HG02981 (cell line): ENCODE data around the gene RETREG1.
"Not testable (repeated sequence)": the region's sequence is repeated elsewhere in the genome, so short reads cannot be mapped to it uniquely, and the experiment has no call there.

Experiments used
- ATAC-seq: cut with Tn5 transposase; IDR thresholded peaks from one replicate; pipeline ENCODE4 v1.9.1; 2021; ENCODE audit warnings: mild to moderate bottlenecking, moderate library complexity; ENCODE audit not compliant: unreplicated experiment

RETREG1 gene

DNA sequence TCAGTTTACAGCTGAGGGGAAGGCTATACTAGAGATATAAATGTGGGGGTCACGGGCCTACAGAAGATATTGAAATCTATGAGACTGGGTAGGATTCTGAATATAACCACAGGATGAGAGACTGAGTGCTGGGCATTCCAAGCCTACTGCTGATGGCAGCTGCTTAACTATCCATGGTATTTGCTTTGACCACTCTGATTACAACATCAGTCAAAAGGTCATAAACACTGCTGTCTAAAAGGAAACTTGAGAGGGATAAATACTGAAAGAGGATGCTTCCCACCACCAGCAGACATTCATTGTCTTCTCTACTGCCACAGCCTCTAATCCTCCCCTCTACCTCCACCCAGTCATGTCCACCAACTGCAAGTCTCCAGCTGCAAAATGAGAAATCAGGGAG lies 155.0 kb downstream of the RETREG1 start:
- ATAC-seq = no peak

DNA sequence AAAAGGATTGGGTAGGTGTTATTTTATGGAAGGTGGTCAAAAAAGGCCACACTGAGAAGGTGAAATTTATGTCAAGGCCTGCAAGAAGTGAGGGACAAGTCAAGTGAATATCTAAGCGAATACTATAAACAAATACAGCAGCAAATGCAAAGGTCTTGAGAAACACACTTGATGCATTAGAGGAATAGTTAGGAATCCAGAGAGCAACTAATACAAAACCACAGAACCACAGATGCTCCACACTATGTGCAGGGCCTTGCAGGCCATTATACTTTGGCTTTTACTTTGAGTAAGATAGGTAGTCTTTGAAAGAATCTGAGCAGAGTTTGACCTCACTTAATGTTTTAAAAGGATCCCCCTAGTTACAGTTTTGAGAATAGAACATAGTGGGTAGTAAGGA lies 155.8 kb downstream of the RETREG1 start:
- ATAC-seq = no peak

DNA sequence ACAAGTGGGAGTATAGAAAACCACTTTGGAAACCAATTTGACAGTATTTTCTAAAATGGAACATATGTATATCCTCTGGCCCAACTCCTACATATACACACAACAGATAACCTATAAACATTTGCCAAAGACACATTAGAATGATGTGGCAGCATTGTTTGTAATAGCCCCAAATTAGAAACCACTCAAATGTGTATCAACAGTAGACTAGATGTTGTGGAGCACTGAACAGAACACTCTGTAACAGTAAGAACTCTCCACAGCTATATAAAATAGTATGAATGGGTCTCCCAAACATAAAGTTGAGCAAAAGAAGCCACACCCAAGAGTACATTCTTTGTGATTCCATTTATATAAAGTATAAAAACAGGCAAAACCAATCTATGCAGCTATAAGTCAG lies 157.3 kb downstream of the RETREG1 start:
- ATAC-seq = no peak

DNA sequence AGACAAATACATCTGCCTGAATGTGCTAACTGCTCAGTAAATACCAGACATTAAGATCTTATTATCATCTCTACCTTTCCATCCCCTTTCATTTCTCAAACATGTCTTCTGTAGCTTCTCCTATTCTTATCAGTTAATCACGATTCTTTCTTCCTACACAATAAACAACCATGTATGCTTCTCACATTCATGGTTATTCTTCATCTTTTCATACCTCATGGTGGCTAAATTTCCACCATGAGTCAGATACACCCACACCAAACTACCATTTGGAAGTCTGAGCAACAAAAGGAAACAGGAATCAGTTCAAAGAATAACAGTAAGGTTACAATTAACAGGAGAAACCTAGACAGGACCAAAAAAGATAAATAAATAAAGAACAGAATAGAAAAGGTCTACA lies 158.9 kb downstream of the RETREG1 start:
- no peak for ATAC-seq

DNA sequence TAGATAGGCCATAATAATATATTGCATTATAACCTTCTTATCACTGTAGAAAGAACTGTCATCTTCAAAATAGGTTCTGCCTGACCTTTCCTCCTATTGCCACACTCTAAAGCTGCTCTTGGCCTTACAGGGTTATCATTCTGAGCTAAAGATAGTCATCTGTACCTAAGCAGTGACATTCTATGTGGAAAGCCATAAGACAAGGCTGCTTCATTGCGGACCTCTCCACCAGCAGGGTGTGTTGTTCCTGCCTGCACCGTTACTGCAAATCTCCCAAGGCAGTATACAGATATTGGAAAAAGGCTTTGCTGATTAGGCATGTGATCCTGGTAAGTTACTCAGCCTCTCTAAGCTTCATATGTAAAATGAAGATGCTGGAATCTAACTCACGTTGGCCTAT lies 159.3 kb downstream of the RETREG1 start:
- no peak for ATAC-seq

DNA sequence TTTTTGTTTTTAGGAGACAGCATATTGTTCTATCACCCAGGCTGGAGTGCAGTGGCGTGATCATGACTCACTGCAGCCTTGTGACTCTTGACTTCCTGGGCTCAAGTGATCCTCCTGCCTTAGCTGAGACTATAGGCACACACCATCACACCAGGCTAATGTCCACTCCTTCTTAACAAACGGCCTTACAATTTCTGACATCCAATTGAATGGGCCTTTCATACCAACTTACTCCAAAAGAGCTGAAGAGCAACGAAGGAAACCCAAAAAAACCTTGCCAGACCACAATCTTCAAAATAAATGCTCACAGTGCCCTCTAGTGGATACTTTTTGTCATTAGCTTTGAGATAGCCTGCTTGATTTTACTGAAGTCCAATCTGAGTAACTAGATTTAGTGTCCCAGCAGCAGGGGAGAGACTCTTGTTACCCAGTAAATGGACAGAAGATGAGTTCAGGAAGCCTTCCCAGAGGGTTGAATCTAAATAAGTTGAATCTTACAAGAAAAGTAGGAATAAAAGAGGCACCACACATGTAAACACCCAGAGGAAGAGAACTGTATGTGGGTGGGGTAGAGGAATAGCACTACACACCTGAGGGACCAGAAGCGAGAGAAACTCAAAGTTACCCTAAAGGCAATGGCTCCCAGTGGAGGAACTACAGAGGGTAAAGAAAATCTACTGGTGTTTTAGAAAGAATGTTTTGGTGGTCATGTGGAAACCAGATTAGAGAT lies 160.5 kb downstream of the RETREG1 start:
- peak; percentile 82 for ATAC-seq

DNA sequence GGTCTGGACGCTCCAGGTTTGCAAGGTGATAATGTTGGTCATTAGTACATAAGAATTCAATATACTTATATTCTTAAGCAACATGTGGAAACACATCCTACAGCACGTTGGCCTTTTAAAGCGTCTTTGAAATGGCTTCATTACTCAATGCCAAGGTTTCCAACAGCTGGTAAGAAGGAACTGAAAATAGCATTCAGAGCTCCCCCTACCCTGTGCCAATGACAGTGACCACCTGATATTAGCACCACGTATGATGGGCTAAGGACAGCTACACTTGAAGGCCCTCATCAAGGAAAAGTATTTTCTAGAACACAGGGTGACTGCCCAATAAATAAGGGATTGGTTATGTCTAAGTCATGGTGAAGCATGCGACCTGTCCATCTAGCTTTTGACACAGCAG lies 161.1 kb downstream of the RETREG1 start:
- ATAC-seq = no peak

DNA sequence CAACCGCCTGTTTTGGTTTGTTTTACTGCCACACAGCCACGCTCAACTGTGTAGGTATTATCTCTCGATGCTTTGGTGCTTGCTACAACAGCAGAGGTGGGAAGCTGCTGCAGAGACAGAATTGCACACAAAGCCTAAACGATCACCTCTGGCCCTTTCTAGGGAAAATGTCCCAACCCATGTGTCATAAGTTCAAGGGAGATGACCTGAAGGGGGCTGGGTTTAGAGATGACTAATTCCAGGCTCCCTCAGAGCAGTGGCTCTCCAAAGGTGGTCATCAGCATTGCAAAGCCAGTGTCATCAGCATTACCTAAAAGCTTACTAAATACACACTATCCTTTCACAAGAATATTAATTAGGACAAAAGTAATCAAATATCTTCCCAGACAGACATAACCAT lies 162.1 kb downstream of the RETREG1 start:
- ATAC-seq = no peak

DNA sequence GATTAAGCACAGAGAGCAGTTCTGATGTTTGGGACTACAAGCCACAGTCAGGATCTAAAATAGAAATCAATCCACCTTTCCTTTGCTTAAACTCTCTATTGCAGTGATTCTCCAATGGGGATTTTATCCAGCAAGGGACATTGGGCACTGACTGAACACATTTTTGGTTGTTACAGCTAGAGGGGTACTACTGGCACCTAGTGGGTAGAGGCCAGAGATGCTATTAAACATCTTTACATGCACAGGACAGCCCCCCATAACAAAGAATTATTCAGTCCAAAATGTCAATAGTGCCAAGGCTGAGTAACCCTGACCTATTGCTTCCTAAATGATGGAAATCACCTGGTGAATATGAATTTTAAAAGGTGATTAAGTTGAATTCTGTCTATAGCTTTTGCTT lies 163.2 kb downstream of the RETREG1 start:
- no peak for ATAC-seq

DNA sequence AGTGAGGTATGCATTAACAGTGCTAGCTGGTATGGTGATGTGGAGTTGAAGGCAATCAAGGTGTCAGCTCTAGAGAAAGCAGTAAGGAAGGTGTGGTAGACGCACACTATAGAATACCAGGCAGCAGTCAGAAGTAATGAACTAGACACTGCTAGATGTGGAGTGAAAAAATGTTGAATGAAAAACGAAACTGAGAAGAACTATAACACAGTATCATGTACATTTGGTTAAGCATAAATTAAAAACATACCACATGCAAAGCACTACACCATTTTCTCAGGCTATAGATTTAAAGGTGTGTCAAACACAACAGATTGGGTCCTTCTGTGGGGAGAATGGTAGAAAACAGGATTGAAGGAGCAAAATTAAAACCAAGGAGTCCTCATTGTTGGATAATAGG lies 166.6 kb downstream of the RETREG1 start:
- peak; percentile 61 for ATAC-seq

DNA sequence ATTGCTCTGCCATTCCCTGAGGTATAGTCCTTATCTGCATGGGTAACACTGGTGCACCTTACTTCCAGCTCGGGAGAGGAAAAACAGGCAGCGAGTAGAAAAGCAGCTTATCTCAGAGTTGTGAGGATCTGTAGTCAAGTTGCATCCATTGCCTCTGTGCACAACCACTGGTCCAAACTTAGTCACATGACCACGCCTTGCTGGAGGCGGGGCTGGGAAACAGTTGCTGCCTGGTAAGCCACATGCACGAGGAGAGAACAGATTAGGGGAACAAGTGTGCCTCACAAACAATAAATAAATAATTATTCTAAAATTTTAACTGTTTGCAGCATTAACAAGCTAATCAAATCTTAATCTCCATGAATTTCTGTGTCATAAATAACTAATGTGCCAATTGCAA lies 169.8 kb downstream of the RETREG1 start:
- ATAC-seq = no peak

DNA sequence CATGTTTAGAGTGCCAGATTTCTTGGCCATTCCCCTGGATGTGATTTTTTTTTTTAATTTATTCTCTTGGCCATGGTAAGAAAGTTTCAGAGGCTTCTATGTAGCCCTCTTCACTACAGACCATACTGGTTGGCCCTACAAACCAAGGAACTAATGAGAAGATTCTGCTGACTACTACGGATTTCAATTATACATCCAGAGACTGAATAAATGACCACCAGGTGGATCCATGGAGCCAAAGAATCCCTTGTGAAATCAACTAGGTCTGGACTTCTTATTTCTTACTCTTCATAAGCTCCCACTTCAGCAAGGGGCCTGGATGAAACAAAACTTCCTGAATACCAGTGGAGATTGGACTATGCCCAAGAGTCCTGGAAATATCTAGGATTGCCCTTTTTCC lies 178.8 kb downstream of the RETREG1 start:
- ATAC-seq = no peak

DNA sequence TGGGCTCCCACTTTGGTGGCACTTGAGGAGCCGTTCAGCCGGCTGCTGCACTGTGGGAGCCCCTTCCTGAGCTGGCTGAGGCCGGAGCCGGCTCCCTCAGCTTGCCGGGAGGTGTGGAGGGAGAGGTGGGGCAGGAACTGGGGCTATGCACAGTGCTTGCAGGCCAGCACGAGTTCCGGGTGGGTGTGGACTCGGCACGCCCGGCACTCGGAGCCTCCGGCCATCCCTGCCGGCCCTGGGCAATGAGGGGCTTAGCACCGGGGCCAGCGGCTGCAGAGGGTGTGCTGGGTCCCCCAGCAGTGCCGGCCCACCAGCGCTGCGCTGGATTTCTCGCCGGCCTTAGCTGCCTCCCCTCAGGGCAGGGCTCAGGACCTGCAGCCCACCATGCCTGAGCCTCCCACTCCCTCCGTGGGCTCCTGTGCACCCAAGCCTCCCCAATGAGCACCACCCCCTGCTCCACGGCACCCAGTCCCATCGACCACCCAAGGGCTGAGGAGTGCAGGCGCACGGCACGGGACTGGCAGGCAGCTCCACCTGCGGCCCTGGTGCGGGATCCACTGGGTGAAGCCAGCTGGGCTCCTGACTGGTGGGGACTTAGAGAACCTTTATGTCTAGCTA lies 180.6 kb downstream of the RETREG1 start:
- ATAC-seq = not testable (repeated sequence)

DNA sequence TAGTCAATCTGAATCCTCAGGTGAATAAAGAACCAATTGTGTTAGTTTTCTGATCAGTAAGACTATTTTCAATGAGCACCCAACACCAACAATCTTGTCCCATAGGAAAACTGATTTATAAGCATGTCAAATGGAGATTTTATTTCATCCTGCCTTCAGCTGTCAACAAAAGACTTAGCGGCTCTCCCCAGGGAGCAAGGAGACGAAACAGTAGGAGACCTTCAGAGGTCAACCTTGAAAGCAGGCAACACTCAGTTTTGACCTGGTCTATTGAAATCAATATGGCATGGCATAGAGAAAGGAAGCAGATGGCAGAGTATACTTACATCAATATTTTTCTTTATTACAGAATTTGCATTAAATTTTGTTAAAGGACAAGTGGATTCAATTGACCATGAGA lies 185.3 kb downstream of the RETREG1 start:
- no peak for ATAC-seq

DNA sequence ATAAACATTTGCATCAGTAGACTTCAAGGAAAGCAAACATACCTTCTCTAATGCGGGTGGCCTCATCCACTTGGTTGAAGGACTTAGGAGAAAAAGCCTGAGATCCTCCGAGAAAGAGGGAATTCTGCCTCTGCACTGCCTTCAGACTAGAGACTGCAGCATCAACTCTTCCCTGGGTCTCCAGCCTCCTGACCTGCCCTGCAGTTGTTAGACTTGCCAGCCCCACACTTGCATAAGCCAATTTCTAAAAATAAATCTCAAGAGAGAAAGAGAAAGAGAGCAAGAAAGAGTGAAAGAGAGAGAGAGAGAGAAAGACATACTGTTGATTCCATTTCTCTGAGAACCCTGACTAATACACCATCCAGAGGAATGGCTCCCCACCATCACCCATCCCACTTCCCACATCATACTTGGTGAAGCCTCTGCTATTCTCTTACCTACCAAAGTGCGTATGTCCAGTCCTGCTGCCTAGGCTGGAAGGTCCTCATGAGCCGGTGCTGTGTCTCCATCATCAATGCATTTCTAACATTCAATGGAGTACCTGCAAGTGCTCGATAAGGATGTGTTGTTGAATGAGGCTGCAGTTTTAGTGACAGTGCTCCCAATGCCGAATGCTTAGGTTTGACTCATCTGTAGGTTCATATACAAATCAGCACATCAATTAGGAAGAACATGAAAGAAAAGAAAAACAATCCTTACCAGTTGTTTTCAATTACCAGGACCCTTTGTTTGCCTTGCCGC lies 186.3 kb downstream of the RETREG1 start:
- no peak for ATAC-seq

DNA sequence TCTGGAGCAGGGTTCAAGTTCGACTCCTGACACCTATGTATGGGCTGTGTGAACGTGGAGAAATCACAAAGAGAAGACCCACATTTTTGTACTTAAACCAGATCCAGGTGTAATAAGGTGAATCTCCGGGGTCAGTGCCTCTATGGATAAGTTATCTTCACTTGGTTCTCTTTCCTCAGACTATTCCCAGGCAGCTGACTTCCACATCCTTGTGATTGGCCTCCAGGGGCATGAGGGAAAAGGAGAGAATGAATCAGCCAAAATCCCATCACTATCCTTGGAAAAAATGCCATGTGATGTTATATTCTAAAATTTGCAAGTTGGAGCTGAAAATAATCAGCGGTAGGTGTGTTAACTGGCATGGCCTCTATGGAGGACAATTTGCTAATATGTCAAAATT lies 188.4 kb downstream of the RETREG1 start:
- ATAC-seq = no peak

DNA sequence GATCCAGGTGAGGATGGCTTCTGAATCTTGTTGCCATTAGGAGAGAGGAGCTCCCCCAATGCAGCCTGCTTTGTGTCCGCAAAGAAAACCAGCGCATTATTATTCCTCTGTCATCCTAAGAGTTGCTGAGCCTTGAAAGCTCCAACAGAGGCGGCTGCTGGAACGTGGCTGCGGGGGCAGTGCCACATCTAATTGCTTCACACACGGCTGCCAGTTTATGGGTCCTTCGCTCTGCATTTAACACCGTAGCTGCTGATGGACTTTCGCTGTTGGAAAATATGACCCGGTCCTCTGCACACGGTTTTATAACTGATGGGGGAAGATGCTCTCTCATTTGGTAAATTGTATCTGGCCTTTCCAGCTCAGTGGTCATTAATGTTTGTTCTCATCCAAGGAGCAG lies 189.2 kb downstream of the RETREG1 start:
- ATAC-seq = no peak
